Kidney epithelial cell (primary cell): ENCODE measurements around the gene BAIAP2L1. TPM values are rescaled to one million over a fixed set of nuclear protein-coding genes. Genes with fewer than 3 reads are reported as not detected.

ENCODE experiments used
- DNase-seq: peaks from one replicate; pipeline ENCODE4 v3.0.0-alpha.2; 2010; ENCODE audit warnings: low read depth
- H3K27me3 ChIP-seq: 2 replicates; pipeline ENCODE4 v1.6.0; 2011; ENCODE audit warnings: low read length; ENCODE audit not compliant: control insufficient read depth, insufficient read depth
- H3K36me3 ChIP-seq: 2 replicates; pipeline ENCODE4 v1.5.1; 2011; ENCODE audit warnings: low read length; ENCODE audit not compliant: control insufficient read depth, insufficient read depth
- H3K4me3 ChIP-seq: 2 replicates; pipeline ENCODE4 v1.5.1; 2011; ENCODE audit warnings: low read depth, mild to moderate bottlenecking, control low read depth, low read length
- total RNA-seq: library from RNA; depleted of rRNA; stranded (reverse); fragments of >200 nt; gene quantifications from 2 replicates; pipeline ENCODE4 v1.2.3, GENCODE V29; 2015
- TF ChIP-seq, protein P1 (sequence below): IDR thresholded peaks from 2 replicates; pipeline ENCODE4 v1.5.1; 2011; ENCODE audit warnings: mild to moderate bottlenecking, moderate library complexity, low read length, control low read depth, inconsistent platforms; ENCODE audit not compliant: insufficient read depth, poor library complexity, severe bottlenecking

The BAIAP2L1 gene
- total RNA-seq, 1 donor from 2014 or later: 32.5 TPM

DNA sequence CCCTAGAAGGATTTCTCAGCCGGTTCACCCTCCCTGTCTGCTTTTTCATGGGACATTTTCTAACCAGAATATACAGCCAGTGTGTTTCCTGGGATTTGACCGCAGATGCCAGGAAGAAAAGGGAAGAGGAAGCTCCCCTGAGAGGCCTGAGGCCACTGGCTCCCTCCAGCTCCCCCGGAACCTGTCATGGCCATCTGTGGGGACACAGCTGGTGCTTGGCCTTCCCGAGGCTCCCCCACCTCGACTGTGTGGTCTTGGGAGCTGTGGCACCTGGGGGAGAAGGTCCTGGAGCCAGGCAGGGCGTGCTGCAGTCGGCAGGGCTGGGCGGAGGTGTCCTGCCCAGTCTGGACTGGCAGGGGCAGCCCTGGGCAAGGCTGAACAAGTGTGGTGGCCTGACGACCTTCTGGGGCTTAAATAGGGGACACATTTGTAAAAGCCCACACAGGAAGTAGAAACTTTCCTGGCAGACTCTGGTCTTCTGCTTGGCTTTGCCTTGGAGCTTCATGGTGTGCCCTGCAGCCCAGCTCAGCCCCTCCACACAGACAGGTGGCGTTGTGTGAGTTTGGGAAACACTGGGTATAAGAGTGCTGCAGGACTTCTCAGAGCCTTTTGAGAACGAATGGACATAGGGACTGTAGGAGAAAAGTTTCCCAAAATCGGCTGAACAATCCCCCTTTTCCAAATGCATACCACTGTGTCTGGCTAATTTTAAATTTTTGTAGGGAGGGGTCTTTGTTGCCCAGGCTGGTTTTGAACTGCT, 112.6 kb downstream of the BAIAP2L1 start:
- TF ChIP-seq, protein P1, sequence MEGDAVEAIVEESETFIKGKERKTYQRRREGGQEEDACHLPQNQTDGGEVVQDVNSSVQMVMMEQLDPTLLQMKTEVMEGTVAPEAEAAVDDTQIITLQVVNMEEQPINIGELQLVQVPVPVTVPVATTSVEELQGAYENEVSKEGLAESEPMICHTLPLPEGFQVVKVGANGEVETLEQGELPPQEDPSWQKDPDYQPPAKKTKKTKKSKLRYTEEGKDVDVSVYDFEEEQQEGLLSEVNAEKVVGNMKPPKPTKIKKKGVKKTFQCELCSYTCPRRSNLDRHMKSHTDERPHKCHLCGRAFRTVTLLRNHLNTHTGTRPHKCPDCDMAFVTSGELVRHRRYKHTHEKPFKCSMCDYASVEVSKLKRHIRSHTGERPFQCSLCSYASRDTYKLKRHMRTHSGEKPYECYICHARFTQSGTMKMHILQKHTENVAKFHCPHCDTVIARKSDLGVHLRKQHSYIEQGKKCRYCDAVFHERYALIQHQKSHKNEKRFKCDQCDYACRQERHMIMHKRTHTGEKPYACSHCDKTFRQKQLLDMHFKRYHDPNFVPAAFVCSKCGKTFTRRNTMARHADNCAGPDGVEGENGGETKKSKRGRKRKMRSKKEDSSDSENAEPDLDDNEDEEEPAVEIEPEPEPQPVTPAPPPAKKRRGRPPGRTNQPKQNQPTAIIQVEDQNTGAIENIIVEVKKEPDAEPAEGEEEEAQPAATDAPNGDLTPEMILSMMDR: no peak
- Histone ChIP-seq H3K4me3 (no peak overlapping the region), H3K27me3 (no peaks in the 10 kb centered on the region), H3K36me3 (peaks cover 1% of the 10 kb centered on the region)
- DNase-seq: no peak

DNA sequence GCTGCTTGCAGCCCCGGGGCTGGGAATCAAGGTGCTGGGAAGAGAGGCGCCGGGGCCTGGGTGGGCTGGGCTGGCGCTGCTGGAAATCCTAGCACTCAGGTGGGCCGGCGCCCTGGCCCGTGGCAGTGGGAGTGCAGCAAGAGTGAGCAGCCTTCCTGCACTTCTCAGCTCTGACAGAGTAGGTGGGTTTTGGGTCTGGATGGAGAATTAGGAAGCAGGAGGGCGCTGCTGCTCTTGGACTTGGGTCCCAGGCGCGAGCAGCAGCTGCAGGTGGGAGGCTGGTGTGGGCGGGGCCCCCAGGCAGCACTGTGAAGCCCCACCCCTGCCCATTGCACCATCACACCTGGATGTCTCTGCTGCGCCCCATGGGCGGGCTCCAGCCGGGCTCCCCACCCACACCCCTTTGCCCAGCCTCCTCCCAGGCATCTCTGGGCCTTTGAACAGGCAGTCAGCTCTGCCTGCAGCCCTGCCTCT, 113.4 kb downstream of the BAIAP2L1 start:
- H3K36me3 ChIP-seq: peaks cover 1% of the 10 kb centered on the region
- TF ChIP-seq, protein P1: no peak
- DNase-seq: no peak
- H3K27me3 ChIP-seq: no peaks in the 10 kb centered on the region
- no peak overlapping the region for H3K4me3 ChIP-seq

DNA sequence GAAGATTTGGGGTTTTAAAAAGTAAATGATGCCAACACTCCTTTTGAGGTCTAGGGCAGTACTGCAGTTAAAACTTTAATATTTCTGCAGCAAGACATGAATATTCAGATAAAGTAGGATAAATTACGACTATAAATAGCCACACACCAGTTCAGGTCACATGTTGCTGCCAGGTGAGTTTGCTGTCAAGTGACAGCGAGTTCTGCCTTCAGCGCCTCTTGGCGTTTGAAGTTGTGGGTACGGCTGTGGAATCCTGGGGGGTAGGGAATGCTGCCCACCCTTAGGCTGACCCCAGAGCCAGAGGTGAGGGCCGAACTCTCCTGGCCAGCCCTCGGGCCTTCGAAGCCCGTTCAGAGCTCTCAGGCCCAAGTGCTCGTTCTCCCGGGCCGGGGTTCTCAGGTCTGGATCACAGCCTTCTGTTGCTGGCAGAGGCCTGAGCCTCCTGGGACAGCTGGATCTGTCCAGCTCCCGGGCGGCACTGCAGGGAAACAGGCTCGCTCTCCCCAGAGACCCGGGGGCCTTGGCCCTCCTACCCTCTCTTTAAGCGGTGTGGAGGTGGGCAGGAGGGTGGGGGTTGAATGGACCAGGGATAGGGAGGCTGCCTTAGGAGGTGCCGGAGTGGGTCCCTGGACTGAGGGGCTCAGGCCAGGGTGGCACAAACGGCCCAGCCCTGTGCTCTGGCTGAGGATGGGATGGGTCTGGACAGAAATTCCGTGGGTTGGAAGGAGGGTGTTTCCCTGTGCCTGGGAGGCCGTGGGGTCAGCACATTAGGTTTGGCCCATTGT, 114.0 kb downstream of the BAIAP2L1 start:
- TF ChIP-seq, protein P1: no peak
- H3K27me3 ChIP-seq: no peaks in the 10 kb centered on the region
- peaks cover 1% of the 10 kb centered on the region for H3K36me3 ChIP-seq
- no peak for DNase-seq
- no peak overlapping the region for H3K4me3 ChIP-seq

DNA sequence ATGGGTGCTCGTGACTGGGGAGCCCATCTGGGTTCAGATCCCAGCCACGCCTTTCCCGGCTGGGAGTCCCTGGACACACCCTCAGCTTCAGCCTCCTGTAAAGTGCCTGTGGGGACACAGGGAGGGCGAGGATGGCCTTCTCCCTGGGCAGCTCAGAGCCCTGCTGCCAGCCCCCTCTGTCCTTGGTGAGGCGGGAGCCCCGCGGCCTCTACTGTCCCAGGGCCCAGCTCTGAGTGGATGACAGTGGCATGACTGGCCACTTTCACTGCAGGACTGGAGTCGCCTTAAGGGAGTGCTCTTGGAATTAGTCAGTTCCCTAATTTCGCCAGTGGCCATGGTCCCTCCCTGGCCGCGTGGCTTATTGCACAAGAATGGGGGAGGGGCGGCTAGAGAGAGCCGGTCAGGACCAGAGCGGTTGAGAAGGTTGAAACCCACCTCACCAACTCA, 114.8 kb downstream of the BAIAP2L1 start:
- no peak overlapping the region for H3K4me3 ChIP-seq
- H3K27me3 ChIP-seq: no peaks in the 10 kb centered on the region
- no peak for DNase-seq
- H3K36me3 ChIP-seq: peaks cover 1% of the 10 kb centered on the region
- TF ChIP-seq, protein P1: no peak

DNA sequence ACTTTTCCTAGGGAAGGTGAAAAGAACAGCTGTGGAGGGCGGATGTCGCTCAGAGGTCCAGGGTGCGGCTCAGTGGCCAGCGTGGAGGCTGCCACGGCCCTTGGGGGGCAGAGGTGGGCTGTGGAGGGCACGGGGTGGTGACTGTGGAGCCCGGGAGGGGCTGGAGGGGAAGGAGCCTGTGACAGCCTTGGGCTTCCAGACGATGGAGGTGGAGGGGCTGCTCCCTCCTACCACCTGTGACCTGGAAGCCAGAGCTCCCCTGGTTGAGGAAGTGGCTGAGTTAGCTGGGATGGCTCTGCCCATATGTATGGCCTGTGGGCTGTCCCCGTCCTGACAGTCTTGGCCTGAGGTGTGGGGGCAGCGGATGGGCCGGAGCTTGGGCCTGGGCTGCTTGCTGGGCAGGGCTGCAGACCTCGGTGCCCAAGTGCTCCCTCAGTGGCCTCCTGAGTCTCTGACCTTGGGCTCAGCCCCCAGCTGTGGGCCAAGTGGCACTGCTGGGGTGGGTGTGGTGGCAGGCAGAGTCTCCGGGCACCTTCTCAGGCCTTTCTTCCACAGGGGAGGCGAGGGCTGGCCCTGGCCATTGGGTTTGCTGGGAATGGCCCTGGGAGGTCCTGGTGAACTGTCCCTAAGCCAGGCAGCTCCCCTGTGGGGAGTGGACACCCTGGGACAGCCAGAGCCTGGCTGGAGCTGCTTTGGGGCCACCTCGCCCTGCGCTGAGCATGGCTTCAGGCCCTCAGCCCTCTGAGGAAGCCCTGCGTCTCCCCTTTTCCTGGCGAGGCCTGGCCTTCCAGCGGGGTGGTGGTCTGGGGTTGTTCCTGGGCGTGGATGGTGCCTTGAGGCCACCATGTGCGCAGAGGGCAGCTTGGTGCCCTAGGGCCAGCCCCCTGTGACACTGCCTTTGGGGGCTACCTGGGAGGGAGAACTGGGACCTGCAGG, 115.5 kb downstream of the BAIAP2L1 start:
- peaks cover 1% of the 10 kb centered on the region for H3K36me3 ChIP-seq
- TF ChIP-seq, protein P1: no peak
- no peak overlapping the region for H3K4me3 ChIP-seq
- H3K27me3 ChIP-seq: no peaks in the 10 kb centered on the region
- DNase-seq: no peak
